GM18511 (cell line): Measurements from ENCODE around the gene OBSCN.

Experiments used
- ATAC-seq: cut with Tn5 transposase; IDR thresholded peaks from one replicate; pipeline ENCODE4 v1.9.1; 2021; ENCODE audit warnings: mild to moderate bottlenecking, moderate library complexity; ENCODE audit not compliant: unreplicated experiment

The OBSCN gene

GRCh38 chr1:228408869-228409805 is 201.3 kb downstream of the OBSCN start:
- ATAC-seq: no peak

GRCh38 chr1:228410015-228410414 is 202.2 kb downstream of the OBSCN start:
- ATAC-seq: no peak

DNA sequence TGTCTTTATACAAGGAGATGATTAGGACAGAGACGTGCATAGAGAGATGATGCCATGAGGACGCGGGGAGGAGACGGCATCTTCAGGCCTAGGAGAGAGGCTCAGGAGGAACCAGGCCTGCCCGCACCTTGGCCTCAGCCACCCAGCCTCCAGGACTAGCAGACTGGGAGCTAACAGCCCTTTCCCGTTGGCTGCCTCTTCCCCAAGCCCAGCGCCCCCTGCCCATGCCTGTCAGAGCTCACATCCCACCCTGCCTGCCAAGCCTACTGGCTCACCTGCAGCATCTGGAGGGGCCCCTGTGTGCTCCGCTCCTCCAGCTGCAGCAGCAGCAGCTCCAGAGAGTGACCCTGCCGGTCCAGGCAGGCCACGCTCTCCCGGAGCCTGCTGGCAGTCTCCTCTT is 202.8 kb downstream of the OBSCN start:
- ATAC-seq: no peak

DNA sequence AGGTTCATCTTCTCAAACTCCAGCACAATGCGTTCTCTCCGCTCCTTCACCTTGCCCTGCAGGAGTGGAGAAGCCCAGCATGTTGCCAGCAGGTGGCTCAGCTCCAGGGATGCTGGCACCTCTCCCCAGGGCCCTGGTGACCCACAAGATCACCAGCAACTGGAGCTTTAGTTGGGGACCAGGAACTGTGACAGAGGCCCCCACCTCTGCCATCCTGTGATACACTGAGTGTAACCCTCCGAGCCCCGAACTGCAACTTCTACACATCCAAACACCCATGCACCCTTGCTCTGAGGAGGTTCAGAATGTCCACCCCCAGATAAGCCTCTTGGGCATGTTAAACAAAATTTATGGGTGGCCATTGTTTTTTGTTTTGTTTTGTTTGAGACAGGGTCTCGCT is 203.3 kb downstream of the OBSCN start:
- ATAC-seq: no peak

GRCh38 chr1:228411548-228412430 is 203.9 kb downstream of the OBSCN start:
- ATAC-seq: no peak

- no peak for ATAC-seq
These were observed 205.6 kb downstream of the OBSCN start for GRCh38 chr1:228413241-228414010.

DNA sequence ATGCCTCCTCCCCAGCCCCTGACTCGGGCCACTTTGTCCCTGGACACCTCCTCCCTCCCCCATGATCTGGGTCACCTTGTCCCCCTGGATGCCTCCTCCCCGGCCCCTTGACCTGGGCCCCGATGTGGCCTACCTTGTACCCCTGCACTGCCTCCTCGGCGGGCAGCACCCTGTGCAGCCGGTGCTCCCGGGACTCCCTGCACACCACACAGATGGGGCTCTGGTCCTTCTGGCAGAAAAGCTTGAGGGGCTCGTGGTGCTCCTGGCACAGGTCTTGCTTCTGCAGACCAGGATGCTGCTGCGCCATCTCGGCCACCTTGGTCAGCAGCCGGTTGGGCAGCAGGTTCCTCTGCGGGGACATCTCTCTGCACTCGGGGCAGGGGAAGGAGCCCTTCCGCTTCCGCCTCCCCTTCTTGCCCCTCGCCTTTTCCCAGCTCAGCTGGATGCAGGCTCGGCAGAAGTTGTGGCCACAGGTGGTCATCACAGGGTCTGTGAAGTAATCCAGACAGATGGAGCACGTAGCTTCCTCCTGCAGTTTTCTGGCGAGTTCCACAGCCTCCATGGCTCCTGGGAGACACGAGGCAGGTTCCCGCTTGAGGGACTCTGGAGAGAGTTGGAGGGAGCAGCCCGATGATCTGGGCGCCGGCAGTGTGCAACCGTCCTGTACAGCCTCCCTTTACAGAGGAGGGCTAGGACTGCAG is 206.8 kb downstream of the OBSCN start:
- no peak for ATAC-seq

- ATAC-seq: no peak
These were observed 207.4 kb downstream of the OBSCN start for GRCh38 chr1:228415221-228415620.

DNA sequence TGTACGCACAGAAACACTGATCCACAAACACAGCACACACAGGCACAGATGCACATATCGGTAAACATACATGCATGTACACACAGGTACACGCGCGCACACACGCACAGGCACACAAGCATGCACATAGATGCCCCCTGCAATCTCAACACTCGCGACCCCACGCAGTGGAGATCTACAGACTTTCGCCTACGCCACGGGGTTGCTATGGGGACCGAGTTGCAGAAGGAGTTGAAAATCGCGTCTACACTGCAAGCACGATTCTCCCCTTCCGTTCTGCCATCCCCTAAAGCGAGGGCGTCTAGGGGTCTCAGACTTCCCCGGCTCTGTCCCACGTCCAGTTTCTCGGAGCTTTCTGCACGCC is 208.0 kb downstream of the OBSCN start:
- no peak for ATAC-seq

DNA sequence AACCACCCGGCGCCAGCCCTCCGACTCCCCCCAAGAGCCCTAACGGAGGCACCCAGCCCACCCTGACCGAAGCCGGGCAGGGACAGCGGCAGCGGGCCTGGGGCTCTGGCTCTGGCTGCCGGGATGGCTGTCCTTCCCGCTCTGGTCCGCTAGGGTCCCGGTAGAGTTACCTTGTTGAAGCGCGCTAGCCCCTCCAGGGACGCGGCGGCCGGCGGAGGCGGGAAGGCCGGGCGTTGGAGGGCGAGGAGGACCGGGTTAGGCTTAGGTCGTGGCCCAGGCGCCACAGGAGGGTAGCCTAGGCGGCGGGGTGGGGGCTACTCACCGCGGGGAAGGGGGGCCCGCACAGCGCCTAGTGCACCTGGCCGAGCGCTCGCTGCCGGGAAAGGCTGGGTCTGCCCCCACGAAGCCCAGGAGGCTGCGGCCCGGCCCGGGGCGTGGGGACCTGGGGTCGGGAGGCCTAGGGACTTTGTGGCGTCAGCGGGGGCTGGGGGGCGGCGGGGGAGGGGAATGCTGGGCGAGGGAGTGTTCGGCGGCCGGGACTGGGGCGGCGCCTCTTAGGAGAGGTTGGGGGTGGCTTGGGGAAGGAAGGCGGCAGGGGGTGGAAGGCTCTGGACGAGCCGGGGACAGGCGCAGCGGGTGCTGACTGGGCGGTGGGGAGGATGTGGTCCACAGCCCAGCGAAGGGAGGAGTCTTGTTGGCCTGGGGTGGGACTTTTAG is 208.5 kb downstream of the OBSCN start, which contains the start of gene TRIM17:
Gene TRIM17, minus strand, starts transcription at position 645 of the 717 bp plus-strand sequence. CDS start 1,789 bp downstream, outside the sequence.
- ATAC-seq: no peak

- no peak for ATAC-seq
These were observed 209.2 kb downstream of the OBSCN start for GRCh38 chr1:228417061-228417460.

DNA sequence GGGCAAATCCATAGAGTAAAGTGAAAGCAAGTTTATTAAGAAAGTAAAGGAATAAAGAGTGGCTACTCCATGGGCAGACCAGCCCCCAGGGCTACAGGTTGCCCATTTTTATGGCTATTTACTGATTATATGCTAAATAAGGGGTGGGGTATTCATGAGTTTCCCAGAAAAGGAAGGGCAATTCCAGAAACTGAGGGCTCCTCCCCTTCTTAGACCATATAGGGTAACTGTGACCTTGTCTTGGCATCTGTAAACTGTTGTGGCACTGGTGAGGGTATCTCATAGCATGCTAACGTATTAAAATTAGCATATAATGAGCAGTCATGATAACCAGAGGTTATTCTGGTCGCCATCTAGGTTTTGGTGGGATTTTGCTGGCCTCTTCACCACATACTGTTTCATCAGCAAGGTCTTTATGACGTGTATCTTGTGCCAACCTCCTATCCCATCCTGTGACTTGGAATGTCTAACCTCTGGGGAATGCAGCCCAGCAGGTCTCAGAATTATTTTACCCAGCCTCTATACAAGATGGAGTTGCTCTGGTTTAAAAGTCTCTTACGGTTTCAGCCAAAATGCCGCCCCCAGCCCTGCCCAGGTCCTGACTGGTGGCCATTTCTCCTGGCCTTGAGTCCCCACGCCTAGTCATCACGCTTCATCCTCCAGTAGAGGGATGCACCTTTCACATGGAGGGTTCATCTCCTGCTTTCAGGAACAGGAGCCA is 209.8 kb downstream of the OBSCN start:
- no peak for ATAC-seq

GRCh38 chr1:228420968-228421826 is 213.4 kb downstream of the OBSCN start:
- ATAC-seq: no peak

DNA sequence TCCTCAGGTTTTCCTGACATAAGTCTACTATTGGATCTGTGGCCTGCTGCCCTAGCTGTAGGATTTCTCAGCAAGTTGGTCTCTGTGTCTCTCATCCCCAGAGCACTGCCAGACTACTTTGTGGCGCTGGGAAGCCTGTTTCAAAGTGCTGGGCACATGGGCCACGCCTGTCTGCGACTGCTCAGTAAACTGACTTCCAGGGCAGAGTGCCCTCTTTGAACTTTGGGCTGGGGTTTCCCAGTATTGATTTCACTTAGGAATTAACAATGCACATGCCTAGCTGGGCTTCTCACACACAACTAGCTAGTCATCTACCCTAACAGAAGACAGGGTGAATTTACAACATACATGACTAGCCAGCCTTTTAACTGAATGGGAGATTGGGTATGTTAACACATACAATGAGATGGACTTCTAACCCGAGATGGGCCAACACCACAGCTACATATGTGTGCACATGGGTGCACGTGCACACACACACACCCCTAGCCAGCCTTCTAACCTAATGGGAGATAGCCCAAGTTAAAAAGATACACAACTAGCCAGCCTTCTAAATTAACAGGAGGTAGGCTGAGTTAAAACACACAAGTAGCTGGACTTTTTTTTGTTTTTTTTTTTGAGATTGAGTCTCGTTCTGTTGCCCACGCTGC is 215.7 kb downstream of the OBSCN start:
- ATAC-seq: no peak

DNA sequence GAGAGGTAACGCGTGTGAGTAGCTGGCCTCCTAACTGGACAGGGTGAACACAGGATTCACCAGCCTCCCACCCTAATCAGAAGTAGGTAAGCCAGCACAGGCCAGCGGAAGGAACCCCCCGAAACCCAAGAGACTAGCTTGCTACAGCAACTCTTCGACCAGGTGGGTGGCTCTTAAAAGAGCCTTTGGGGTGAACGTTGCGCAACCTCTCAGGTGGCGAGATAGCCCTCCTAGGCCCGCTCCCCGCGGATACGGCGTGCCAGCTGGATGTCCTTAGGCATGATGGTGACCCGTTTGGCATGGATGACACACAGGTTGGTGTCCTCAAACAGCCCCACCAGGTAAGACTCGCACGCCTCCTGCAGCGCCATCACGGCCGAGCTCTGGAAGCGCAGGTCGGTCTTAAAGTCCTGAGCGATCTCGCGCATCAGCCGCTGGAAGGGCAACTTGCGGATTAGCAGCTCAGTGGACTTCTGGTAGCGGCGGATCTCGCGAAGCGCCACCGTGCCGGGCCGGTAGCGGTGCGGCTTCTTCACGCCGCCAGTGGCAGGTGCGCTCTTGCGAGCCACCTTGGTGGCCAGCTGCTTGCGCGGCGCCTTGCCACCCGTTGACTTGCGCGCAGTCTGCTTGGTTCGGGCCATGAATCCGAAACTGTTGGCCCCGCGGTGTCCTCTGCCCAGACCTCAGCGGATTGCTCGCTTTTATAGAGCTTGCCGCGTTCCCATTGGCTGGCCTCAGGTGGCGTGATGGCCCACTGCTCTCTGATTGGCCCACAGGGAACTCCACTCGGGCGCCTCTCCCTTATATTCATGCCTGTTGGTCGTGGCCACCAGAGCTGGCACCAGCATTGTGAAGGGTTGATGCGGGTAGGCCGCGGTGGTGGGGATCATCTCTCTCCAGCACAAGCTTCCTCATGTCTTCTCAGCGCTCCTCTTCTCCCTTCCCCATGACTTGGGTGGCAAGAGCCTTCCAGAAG is 217.1 kb downstream of the OBSCN start:
- ATAC-seq: no peak

DNA sequence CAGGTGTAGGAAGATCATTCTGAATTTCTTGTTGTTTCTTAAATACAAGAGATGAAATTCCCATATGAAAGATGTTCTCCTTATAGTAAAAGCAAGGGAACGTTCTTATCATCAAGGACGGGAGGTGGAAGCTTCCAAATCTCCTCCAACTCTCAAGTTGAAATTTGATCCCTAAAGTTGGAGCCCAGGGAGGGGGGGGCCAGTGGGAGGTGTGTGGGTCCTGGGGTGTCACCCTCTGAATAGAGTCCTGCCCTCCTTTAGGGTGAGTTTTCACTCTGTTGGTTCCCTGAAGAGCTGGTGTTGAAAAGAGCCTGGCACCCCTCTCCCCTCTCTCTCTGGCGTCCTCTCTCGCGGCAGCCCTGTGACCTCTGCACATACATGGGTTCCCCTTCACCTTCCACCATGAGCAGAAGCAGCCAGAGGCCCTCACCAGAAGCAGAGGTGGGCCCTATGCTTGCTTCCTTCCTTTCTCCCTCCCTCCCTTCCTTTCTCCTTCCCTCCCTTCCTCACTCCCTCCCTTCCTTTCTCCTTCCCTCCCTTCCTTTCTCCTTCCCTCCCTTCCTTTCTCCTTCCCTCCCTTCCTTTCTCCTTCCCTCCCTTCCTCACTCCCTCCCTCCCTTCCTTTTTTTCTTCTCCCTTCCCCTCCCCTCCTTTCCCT is 218.8 kb downstream of the OBSCN start:
- ATAC-seq: no peak
